ENCODE results near the gene ARHGAP26.

- TF ChIP-seq CTCF (conservative IDR thresholded peaks at IDR 0.05; ENCODE audit: low read depth in 2 of 2) = no peak
- no peak for TF ChIP-seq REST (IDR thresholded peaks at IDR 0.05; ENCODE audit: unreplicated experiment)
- TF ChIP-seq POLR2AphosphoS5 (IDR thresholded peaks at IDR 0.05; ENCODE audit: low read depth) = no peak
- TF ChIP-seq EZH2phosphoT487 (IDR thresholded peaks at IDR 0.05; ENCODE audit: unreplicated experiment) = no peak
- TF ChIP-seq EZH2 (IDR thresholded peaks at IDR 0.05; ENCODE audit: low read depth, unreplicated experiment) = no peak
Measured at GRCh38 chr5:142905348-142905747, 135.2 kb downstream of the ARHGAP26 start.

Data from GM23338 (cell line).